ENCODE measurements around the gene ARHGAP9. TPM values are rescaled to one million over a fixed set of nuclear protein-coding genes. Genes with fewer than 3 reads are reported as not detected.

The ARHGAP9 gene
- total and polyA plus RNA-seq, 2 of the 8 experiments (the other 6 are each of a cell fraction or from before 2014, with no cell fraction given): 3.2 to 6.0 TPM

- TF ChIP-seq ATF2 (IDR thresholded peaks at IDR 0.05; ENCODE audit: low read length) (peak; percentile 33; the same call in 1 of the 2 replicates), ASH2L (IDR thresholded peaks at IDR 0.05; ENCODE audit: low read length) (peak; percentile 84), SUZ12 (IDR thresholded peaks at IDR 0.05; ENCODE audit: low read length) (no peak), BCL11A (IDR thresholded peaks at IDR 0.05; ENCODE audit: low read depth in 2 of 2, low read length in 2 of 2) (no peak), USF2 (IDR thresholded peaks at IDR 0.05; ENCODE audit: low read length) (no peak), RAD21 (IDR thresholded peaks at IDR 0.05 in 1 of 2, conservative IDR thresholded peaks at IDR 0.05 in 1 of 2; ENCODE audit: low read depth in 2 of 2, low read length in 2 of 2) (no peak), CREB1 (IDR thresholded peaks at IDR 0.05) (peak; percentile 97)
Observed at GRCh38 chr12:57430931-57431566, 48.6 kb downstream of the ARHGAP9 start, which contains the start of gene R3HDM2 (continued).

Data from H1 (cell line).